PC-9 (cell line): Measurements from ENCODE around the gene SCN3A. TPM values are rescaled to one million over a fixed set of nuclear protein-coding genes. Genes with fewer than 3 reads are reported as not detected.

Experiments used
- BruUV-seq: library from RNA; stranded (reverse); fragments of 400-500 nt; replicated peaks from 2 replicates; lab custom pipeline; 2021; lab: Mats Ljungman, UMichigan
- CTCF ChIA-PET: fragments of 300-600 bp; sonication (Branson Sonifier 250); formaldehyde crosslinking; loops from one replicate; lab custom pipeline; 2022; ENCODE audit warnings: antibody characterized with exemption; lab: Charles Lee
- POLR2A ChIA-PET: fragments of 300-600 bp; sonication (Branson Sonifier 250); formaldehyde crosslinking; loops from one replicate; lab custom pipeline; 2022; ENCODE audit warnings: antibody characterized with exemption; ENCODE audit not compliant: unreplicated experiment; lab: Charles Lee
- DNase-seq, 2 experiments: peaks; one replicate each; pipeline versions ENCODE4 v3.0.0 to v3.0.0-alpha.2; 2015 to 2022; ENCODE audit warnings: mixed read lengths in 1 of 2
- H2AFZ ChIP-seq: fragments of 200-600 bp; sonication (generic); 2 replicates; pipeline ENCODE4 v1.8.1; 2017; ENCODE audit warnings: antibody characterized with exemption
- H3F3A ChIP-seq: fragments of 200-600 bp; sonication (generic); 2 replicates; pipeline ENCODE4 v1.8.1; 2017; ENCODE audit warnings: antibody characterized with exemption, mild to moderate bottlenecking, low read depth; ENCODE audit not compliant: insufficient read depth
- H3K27ac ChIP-seq: fragments of 200-600 bp; sonication (generic); 2 replicates; pipeline ENCODE4 v1.6.1; 2016; ENCODE audit warnings: mixed run types
- H3K27me3 ChIP-seq: fragments of 200-600 bp; sonication (generic); 2 replicates; pipeline ENCODE4 v1.6.1; 2016; ENCODE audit warnings: low read depth, mixed run types; ENCODE audit not compliant: insufficient read depth
- H3K36me3 ChIP-seq: fragments of 200-600 bp; sonication (generic); 2 replicates; pipeline ENCODE4 v1.6.1; 2016; ENCODE audit warnings: low read depth, mixed run types
- H3K4me1 ChIP-seq: fragments of 200-600 bp; sonication (generic); replicated peaks from 2 replicates; pipeline ENCODE4 v1.6.1; 2016; ENCODE audit warnings: mixed run types; ENCODE audit not compliant: insufficient read depth
- H3K4me2 ChIP-seq: fragments of 200-600 bp; sonication (generic); 2 replicates; pipeline ENCODE4 v1.6.1; 2017; ENCODE audit warnings: mixed run types
- H3K4me3 ChIP-seq: fragments of 200-600 bp; sonication (generic); 2 replicates; pipeline ENCODE4 v1.6.1; 2016; ENCODE audit warnings: mixed run types
- H3K79me2 ChIP-seq: fragments of 200-600 bp; sonication (generic); 2 replicates; pipeline ENCODE4 v1.6.1; 2017; ENCODE audit warnings: low read depth, mixed run types
- H3K9me2 ChIP-seq: fragments of 200-600 bp; sonication (generic); 2 replicates; pipeline ENCODE4 v1.8.1; 2017; ENCODE audit warnings: mild to moderate bottlenecking; ENCODE audit not compliant: insufficient read depth
- H3K9me3 ChIP-seq: fragments of 200-600 bp; sonication (generic); 2 replicates; pipeline ENCODE4 v1.8.1; 2016; ENCODE audit warnings: low read depth; ENCODE audit not compliant: insufficient read depth
- H4K20me1 ChIP-seq: fragments of 200-600 bp; sonication (generic); 2 replicates; pipeline ENCODE4 v1.8.1; 2017; ENCODE audit not compliant: insufficient read depth
- EZH2 ChIP-seq: fragments of 200-600 bp; sonication (generic); IDR thresholded peaks from 2 replicates; pipeline ENCODE4 v1.8.0; 2017; ENCODE audit warnings: antibody characterized with exemption, low read depth
- intact Hi-C: fragments of 100-400 bp; cut with micrococcal nuclease; formaldehyde crosslinking; loops from one replicate; pipeline ENCODE4 v1.10.0; 2022; ENCODE audit not compliant: unreplicated experiment
- total RNA-seq: library from RNA; stranded (reverse); gene quantifications from 2 replicates; pipeline ENCODE4 v1.2.3, GENCODE V29; 2021
- TF ChIP-seq, protein P1 (sequence below): fragments of 200-600 bp; sonication (generic); conservative IDR thresholded peaks from 2 replicates; pipeline ENCODE4 v1.6.1; 2017; ENCODE audit warnings: mixed run types, antibody characterized with exemption, mild to moderate bottlenecking, moderate library complexity

SCN3A gene
- total RNA-seq, 1 experiment from 2014 or later = not detected

DNA sequence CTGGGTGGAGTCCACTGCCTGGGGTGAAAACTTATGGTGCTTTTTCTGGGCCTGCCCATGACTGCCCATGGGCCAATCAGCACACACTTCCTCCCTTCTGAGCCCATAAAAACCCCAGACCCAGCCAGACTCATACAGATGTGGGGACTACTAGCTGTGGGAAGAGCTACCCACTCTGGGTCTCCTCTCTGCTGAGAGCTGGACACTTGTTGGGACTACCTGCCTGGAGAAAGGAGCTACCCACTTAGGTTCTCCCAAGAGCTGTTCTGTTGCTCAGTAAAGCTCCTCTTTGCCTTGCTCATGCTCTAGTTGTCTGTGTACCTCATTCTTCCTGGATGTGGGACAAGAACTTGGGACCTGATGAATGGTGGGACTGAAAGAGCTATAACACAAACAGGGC, 129.0 kb downstream of the SCN3A start:
- no peak for TF ChIP-seq EZH2
- TF ChIP-seq, protein P1, sequence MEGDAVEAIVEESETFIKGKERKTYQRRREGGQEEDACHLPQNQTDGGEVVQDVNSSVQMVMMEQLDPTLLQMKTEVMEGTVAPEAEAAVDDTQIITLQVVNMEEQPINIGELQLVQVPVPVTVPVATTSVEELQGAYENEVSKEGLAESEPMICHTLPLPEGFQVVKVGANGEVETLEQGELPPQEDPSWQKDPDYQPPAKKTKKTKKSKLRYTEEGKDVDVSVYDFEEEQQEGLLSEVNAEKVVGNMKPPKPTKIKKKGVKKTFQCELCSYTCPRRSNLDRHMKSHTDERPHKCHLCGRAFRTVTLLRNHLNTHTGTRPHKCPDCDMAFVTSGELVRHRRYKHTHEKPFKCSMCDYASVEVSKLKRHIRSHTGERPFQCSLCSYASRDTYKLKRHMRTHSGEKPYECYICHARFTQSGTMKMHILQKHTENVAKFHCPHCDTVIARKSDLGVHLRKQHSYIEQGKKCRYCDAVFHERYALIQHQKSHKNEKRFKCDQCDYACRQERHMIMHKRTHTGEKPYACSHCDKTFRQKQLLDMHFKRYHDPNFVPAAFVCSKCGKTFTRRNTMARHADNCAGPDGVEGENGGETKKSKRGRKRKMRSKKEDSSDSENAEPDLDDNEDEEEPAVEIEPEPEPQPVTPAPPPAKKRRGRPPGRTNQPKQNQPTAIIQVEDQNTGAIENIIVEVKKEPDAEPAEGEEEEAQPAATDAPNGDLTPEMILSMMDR = no peak
- ChIA-PET CTCF (no interaction called here), POLR2A (no interaction called here)

DNA sequence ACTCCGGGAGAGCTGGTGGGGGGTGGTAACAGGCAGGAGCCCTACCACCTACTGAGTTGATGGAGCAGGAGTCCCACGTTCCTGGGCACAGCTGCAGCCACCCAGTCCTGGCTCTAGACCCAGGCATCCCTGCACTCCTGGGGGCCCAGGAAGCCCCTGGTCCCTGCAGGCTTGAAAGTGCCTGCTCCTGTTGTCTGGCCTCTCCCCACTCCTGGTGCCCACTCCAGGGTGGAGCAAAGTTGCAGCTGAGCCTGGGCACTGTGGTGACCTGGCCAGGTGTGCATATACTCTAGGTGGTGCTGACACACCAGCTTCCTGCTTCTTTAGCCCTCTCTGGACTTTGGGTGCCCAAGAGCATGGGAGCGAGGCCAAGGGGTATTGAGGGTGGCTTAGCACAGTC, 129.5 kb downstream of the SCN3A start:
- TF ChIP-seq, protein P1 = no peak
- TF ChIP-seq EZH2 = no peak
- Histone ChIP-seq H3K9me2 (no peaks in the 10 kb centered on the region), H3K27ac (no peak overlapping the region), H3K4me1 (no peaks in the 10 kb centered on the region), H3K27me3 (no peaks in the 10 kb centered on the region), H3K36me3 (no peaks in the 10 kb centered on the region), H3K9me3 (no peaks in the 10 kb centered on the region), H2AFZ (no peak overlapping the region), H3K79me2 (no peaks in the 10 kb centered on the region), H4K20me1 (no peaks in the 10 kb centered on the region), H3K4me3 (no peak overlapping the region), H3K4me2 (no peak overlapping the region), H3F3A (no peaks in the 10 kb centered on the region)
- ChIA-PET CTCF (no interaction called here), POLR2A (no interaction called here)
- intact Hi-C loops = no loop called here
- BruUV-seq = no TSS peak
- no peak for DNase-seq

More for the DNA sequence above, 129.0 kb downstream of the SCN3A start:
- Histone ChIP-seq H3F3A (no peaks in the 10 kb centered on the region), H3K9me2 (no peaks in the 10 kb centered on the region), H3K4me2 (no peak overlapping the region), H3K4me1 (no peaks in the 10 kb centered on the region), H3K79me2 (no peaks in the 10 kb centered on the region), H2AFZ (no peak overlapping the region), H3K9me3 (no peaks in the 10 kb centered on the region), H3K36me3 (no peaks in the 10 kb centered on the region), H3K27ac (no peak overlapping the region), H4K20me1 (no peaks in the 10 kb centered on the region), H3K4me3 (no peak overlapping the region), H3K27me3 (no peaks in the 10 kb centered on the region)
- no peak for DNase-seq
- no TSS peak for BruUV-seq
- intact Hi-C loops = no loop called here

DNA sequence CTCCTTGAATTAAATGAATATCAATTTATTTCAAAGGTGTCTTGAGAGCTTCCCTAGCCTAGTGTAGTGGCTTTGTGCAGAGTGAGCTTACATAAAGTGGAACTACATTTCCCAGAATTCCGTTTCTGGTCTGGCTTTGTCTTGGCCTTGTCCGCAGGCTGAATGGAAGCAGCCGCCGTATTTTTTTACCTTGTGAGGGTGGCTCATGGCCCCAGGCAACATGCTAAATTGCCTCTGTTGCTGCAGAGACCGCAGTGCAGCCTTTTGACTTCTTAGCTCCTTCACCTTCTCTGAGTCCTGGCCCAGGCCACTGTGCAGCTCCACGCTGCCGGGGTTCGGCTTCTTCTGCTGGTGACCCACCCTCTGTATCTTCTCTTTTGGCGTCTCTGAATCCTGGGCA, 133.8 kb downstream of the SCN3A start:
- Histone ChIP-seq H3K9me3 (no peaks in the 10 kb centered on the region), H3K4me3 (no peak overlapping the region), H3K79me2 (no peaks in the 10 kb centered on the region), H3K9me2 (no peaks in the 10 kb centered on the region), H3K27ac (no peak overlapping the region), H4K20me1 (no peaks in the 10 kb centered on the region), H3K4me1 (no peaks in the 10 kb centered on the region), H3F3A (no peaks in the 10 kb centered on the region), H3K27me3 (no peaks in the 10 kb centered on the region), H3K36me3 (no peaks in the 10 kb centered on the region), H3K4me2 (no peak overlapping the region), H2AFZ (no peak overlapping the region)
- no TSS peak for BruUV-seq
- ChIA-PET POLR2A (no interaction called here), CTCF (no interaction called here)
- intact Hi-C loops = no loop called here
- DNase-seq = no peak
- TF ChIP-seq, protein P1 = no peak
- TF ChIP-seq EZH2 = no peak
